GM12878 (cell line): Measurements from ENCODE around the gene CYYR1. TPM values are rescaled to one million over a fixed set of nuclear protein-coding genes. Genes with fewer than 3 reads are reported as not detected.

Experiments
- ATAC-seq: fragments of 200-7000 bp; cut with Tn5 transposase; 3 replicates; pipeline ENCODE4 v1.9.1; 2020; ENCODE audit warnings: mild to moderate bottlenecking, moderate library complexity
- BruUV-seq: library from RNA; stranded (reverse); fragments of 400-500 nt; replicated peaks from 2 replicates; lab custom pipeline; 2021; lab: Mats Ljungman, UMichigan
- CTCF ChIA-PET: fragments of 300-600 bp; sonication (Branson Sonifier 250); formaldehyde crosslinking; extraction: SDS; loops from one replicate; lab custom pipeline; 2021; ENCODE audit warnings: inconsistent platforms; lab: Yijun Ruan, JAX
- POLR2A ChIA-PET: fragments of 350-600 bp; formaldehyde crosslinking; extraction: SDS; loops from one replicate; lab custom pipeline; 2021; ENCODE audit warnings: inconsistent platforms; lab: Charles Lee
- RAD21 ChIA-PET: fragments of 300-600 bp; sonication (Branson Sonifier 250); formaldehyde crosslinking; loops from one replicate; lab custom pipeline; 2023; ENCODE audit warnings: antibody characterized with exemption; ENCODE audit not compliant: unreplicated experiment; lab: Charles Lee
- SMC1A ChIA-PET: fragments of 300-600 bp; sonication (Branson Sonifier 250); formaldehyde crosslinking; loops from one replicate; lab custom pipeline; 2023; ENCODE audit not compliant: unreplicated experiment, uncharacterized antibody; lab: Charles Lee
- DNase-seq: peaks from one replicate; pipeline ENCODE4 v3.0.0-alpha.2; 2011; ENCODE audit warnings: low read depth, low spot score
- FAIRE-seq: peaks from 3 replicates; lab custom pipeline; 2011; peaks lifted over from hg19 to GRCh38; lab: Jason Lieb, UNC
- H2AFZ ChIP-seq: 2 replicates; pipeline ENCODE4 v1.6.0; 2011; ENCODE audit warnings: low read depth, low read length, control low read depth; ENCODE audit not compliant: control insufficient read depth
- H3K27ac ChIP-seq: 2 replicates; pipeline ENCODE4 v1.5.1; 2011; ENCODE audit warnings: control low read depth; ENCODE audit not compliant: control insufficient read depth, insufficient read depth
- H3K27me3 ChIP-seq, 2 experiments: replicated peaks in 1 of 2; 2 replicates each; pipeline versions ENCODE4 v1.6.0 to v1.6.1; 2011; ENCODE audit warnings: low read length in 1 of 2; ENCODE audit not compliant: control insufficient read depth in 2 of 2, insufficient read depth in 2 of 2
- H3K36me3 ChIP-seq, 2 experiments: 2 replicates each; pipeline ENCODE4 v1.5.1; 2011; ENCODE audit warnings: low read length in 1 of 2; ENCODE audit not compliant: control insufficient read depth in 2 of 2, insufficient read depth in 2 of 2
- H3K4me1 ChIP-seq: 2 replicates; pipeline ENCODE4 v1.6.1; 2011; ENCODE audit warnings: mild to moderate bottlenecking, low read length, moderate library complexity, mixed read lengths; ENCODE audit not compliant: control insufficient read depth, insufficient read depth
- H3K4me2 ChIP-seq: 2 replicates; pipeline ENCODE4 v1.6.0; 2011; ENCODE audit warnings: control low read depth; ENCODE audit not compliant: control insufficient read depth, insufficient read depth
- H3K4me3 ChIP-seq: fragments of 200-600 bp; sonication (generic); 2 replicates; pipeline ENCODE4 v1.5.1; 2016
- H3K79me2 ChIP-seq: 2 replicates; pipeline ENCODE4 v1.6.0; 2011; ENCODE audit warnings: low read length; ENCODE audit not compliant: control insufficient read depth, insufficient read depth
- H3K9ac ChIP-seq: 2 replicates; pipeline ENCODE4 v1.8.0; 2011; ENCODE audit warnings: low read length, control low read depth, mixed read lengths; ENCODE audit not compliant: control insufficient read depth, insufficient read depth
- H3K9me3 ChIP-seq: replicated peaks from 3 replicates; pipeline ENCODE4 v1.5.1; 2011; ENCODE audit warnings: mild to moderate bottlenecking, low read length; ENCODE audit not compliant: control insufficient read depth, insufficient read depth
- H4K20me1 ChIP-seq: 2 replicates; pipeline ENCODE4 v1.6.0; 2011; ENCODE audit not compliant: control insufficient read depth, insufficient read depth
- ETV6 ChIP-seq, 2 experiments: fragments of 450-650 bp in 1 of 2; IDR thresholded peaks in 1 of 2; conservative IDR thresholded peaks in 1 of 2; 2 replicates each; pipeline ENCODE4 v1.6.1; 2014; ENCODE audit warnings: antibody characterized with exemption in 1 of 2, borderline replicate concordance in 1 of 2, low read depth in 1 of 2, mild to moderate bottlenecking in 1 of 2, moderate library complexity in 1 of 2
- SMAD5 ChIP-seq: IDR thresholded peaks from 2 replicates; pipeline ENCODE4 v1.6.1; 2016; ENCODE audit warnings: antibody characterized with exemption, low read depth
- WGBS: methylation state at CpG from one replicate; pipeline ENCODE4 v1.1.6; 2016; ENCODE audit warnings: low lambda C conversion rate; ENCODE audit not compliant: insufficient replicate concordance, insufficient coverage; ENCODE audit errors: missing lambda C conversion rate; 5-methylcytosine and 5-hydroxymethylcytosine counted together
- in situ Hi-C: fragments of 300-500 bp; cut with MboI; formaldehyde crosslinking; loops from 9 replicates; pipeline ENCODE4 v1.14.3; 2018; ENCODE audit warnings: mixed read lengths
- intact Hi-C: fragments of 100-400 bp; cut with micrococcal nuclease; formaldehyde crosslinking; loops from one replicate; pipeline ENCODE4 v1.14.2; 2022; ENCODE audit not compliant: unreplicated experiment
- polyA plus RNA-seq, 11 experiments: library from polyadenylated mRNA; depleted of rRNA in 4 of 11; unstranded in 6 of 11; stranded (reverse) in 5 of 11; fragments of >200 nt; fragmentation: Nextera tagmentation in 4 of 11; fragmentation: Illumina TruSeq in 1 of 11; extraction: Ambion mirVana in 4 of 11; extraction: Trizol in 1 of 11; gene quantifications; 1 replicate in 1 of 11; 2 replicates in 10 of 11; pipeline versions ENCODE4 v1.2.1 to v1.2.3, GENCODE V29; 2011 to 2016; ENCODE audit warnings: inconsistent platforms in 2 of 11, missing spikeins in 2 of 11, low read depth in 1 of 11
- total RNA-seq, 4 experiments: library from RNA; depleted of rRNA in 3 of 4; stranded (reverse); fragments of >200 nt in 3 of 4; fragmentation: Illumina TruSeq in 1 of 4; extraction: Trizol in 1 of 4; gene quantifications; 2 replicates each; pipeline versions ENCODE4 v1.2.1 to v1.2.3, GENCODE V29; 2013 to 2021
- TF ChIP-seq, protein P1 (sequence below): fragments of 450-650 bp; IDR thresholded peaks from 2 replicates; pipeline ENCODE4 v1.6.1; 2016; ENCODE audit warnings: mild to moderate bottlenecking
- TF ChIP-seq, protein P2 (sequence below): fragments of 450-650 bp; IDR thresholded peaks from 2 replicates; pipeline ENCODE4 v1.6.1; 2017; ENCODE audit warnings: antibody characterized with exemption, mild to moderate bottlenecking, moderate library complexity
- TF ChIP-seq, protein P3 (sequence below): fragments of 450-650 bp; formaldehyde crosslinking; IDR thresholded peaks from 2 replicates; pipeline ENCODE4 v1.5.0; 2022; ENCODE audit warnings: mild to moderate bottlenecking, missing genetic modification characterization

Gene CYYR1
- total and polyA plus RNA-seq, 10 of the 15 experiments (the other 5 are each of a cell fraction or from before 2014, with no cell fraction given), result 0.11 to 0.13 TPM; not detected in 8

DNA sequence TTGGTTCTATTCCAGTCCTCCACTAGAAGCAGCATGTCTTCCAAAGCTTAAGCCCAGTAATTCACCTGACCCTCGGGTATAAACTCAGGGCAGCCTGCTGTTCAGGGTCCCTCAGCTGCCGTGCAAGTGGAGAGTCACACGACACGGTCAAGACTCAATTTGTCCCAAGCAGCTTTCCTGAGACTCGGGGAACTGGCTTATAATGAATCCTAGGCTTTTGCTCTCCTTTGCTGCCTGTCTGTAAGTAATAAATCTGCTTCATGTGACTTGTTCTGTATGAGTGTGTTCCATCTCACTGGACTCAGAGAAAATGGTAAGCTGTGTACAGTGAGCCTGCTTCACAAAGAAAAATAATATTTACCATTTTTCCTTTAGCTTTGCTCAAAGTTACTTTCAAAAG lies 119.8 kb downstream of the CYYR1 start (continued):
- no peak for TF ChIP-seq SMAD5
- TF ChIP-seq, protein P1, sequence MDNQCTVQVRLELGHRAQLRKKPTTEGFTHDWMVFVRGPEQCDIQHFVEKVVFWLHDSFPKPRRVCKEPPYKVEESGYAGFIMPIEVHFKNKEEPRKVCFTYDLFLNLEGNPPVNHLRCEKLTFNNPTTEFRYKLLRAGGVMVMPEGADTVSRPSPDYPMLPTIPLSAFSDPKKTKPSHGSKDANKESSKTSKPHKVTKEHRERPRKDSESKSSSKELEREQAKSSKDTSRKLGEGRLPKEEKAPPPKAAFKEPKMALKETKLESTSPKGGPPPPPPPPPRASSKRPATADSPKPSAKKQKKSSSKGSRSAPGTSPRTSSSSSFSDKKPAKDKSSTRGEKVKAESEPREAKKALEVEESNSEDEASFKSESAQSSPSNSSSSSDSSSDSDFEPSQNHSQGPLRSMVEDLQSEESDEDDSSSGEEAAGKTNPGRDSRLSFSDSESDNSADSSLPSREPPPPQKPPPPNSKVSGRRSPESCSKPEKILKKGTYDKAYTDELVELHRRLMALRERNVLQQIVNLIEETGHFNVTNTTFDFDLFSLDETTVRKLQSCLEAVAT, result no peak
- TF ChIP-seq, protein P2, sequence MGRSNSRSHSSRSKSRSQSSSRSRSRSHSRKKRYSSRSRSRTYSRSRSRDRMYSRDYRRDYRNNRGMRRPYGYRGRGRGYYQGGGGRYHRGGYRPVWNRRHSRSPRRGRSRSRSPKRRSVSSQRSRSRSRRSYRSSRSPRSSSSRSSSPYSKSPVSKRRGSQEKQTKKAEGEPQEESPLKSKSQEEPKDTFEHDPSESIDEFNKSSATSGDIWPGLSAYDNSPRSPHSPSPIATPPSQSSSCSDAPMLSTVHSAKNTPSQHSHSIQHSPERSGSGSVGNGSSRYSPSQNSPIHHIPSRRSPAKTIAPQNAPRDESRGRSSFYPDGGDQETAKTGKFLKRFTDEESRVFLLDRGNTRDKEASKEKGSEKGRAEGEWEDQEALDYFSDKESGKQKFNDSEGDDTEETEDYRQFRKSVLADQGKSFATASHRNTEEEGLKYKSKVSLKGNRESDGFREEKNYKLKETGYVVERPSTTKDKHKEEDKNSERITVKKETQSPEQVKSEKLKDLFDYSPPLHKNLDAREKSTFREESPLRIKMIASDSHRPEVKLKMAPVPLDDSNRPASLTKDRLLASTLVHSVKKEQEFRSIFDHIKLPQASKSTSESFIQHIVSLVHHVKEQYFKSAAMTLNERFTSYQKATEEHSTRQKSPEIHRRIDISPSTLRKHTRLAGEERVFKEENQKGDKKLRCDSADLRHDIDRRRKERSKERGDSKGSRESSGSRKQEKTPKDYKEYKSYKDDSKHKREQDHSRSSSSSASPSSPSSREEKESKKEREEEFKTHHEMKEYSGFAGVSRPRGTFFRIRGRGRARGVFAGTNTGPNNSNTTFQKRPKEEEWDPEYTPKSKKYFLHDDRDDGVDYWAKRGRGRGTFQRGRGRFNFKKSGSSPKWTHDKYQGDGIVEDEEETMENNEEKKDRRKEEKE, result no peak

DNA sequence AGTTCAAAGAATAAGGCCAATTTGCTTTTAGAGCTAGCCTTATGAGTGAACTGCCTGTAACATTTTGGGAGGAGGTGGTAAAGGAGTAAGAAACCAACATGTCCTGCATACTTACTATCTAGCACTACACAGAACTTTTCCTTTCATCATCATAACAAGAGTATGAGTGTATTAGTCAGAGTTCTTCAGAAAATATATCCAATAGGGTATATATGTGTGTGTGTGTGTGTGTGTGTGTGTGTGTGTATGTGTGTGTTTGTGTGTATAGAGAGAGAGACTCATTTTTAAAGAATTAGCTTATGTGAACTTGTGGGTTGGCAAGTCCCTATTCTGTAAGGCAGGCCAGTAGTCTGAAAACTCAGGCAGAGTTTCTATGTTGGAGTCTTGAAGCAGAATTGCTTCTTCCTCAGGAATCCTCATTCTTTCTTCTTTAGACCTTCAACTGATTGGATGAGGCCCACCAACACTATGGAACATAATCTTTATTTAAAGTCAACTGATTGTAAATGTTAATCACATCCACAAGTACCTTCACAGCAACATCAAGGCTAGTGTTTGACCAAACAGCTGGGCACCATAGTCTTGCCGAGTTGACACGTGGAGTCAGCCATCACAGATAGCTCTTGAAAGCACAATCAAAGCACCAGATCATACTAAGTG lies 121.9 kb downstream of the CYYR1 start:
- Histone ChIP-seq H3K27me3 (no peaks in the 10 kb centered on the region), H3K4me1 (no peaks in the 10 kb centered on the region), H3K9me3 (no peaks in the 10 kb centered on the region), H3K4me2 (no peak overlapping the region), H2AFZ (no peak overlapping the region), H3K79me2 (no peaks in the 10 kb centered on the region), H4K20me1 (no peaks in the 10 kb centered on the region), H3K27ac (no peak overlapping the region), H3K9ac (no peak overlapping the region), H3K4me3 (no peak overlapping the region), H3K36me3 (no peaks in the 10 kb centered on the region)
- FAIRE-seq, result no peak
- 0% methylated on average over 2 of the region's 2 CpGs for WGBS
- SMC1A ChIA-PET, result interaction anchor here (1.1 kb wide), 1 partner anchor 181 kb away, joined by 3 read pairs; no protein-coding TSS in a partner anchor
- in situ Hi-C loops (no loop called here), intact Hi-C loops (no loop called here)
- CTCF ChIA-PET, result no interaction called here
- TF ChIP-seq, protein P3, sequence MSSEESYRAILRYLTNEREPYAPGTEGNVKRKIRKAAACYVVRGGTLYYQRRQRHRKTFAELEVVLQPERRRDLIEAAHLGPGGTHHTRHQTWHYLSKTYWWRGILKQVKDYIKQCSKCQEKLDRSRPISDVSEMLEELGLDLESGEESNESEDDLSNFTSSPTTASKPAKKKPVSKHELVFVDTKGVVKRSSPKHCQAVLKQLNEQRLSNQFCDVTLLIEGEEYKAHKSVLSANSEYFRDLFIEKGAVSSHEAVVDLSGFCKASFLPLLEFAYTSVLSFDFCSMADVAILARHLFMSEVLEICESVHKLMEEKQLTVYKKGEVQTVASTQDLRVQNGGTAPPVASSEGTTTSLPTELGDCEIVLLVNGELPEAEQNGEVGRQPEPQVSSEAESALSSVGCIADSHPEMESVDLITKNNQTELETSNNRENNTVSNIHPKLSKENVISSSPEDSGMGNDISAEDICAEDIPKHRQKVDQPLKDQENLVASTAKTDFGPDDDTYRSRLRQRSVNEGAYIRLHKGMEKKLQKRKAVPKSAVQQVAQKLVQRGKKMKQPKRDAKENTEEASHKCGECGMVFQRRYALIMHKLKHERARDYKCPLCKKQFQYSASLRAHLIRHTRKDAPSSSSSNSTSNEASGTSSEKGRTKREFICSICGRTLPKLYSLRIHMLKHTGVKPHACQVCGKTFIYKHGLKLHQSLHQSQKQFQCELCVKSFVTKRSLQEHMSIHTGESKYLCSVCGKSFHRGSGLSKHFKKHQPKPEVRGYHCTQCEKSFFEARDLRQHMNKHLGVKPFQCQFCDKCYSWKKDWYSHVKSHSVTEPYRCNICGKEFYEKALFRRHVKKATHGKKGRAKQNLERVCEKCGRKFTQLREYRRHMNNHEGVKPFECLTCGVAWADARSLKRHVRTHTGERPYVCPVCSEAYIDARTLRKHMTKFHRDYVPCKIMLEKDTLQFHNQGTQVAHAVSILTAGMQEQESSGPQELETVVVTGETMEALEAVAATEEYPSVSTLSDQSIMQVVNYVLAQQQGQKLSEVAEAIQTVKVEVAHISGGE (CRISPR knock-in tag), result no peak
- TF ChIP-seq ETV6 (conservative IDR thresholded peaks at IDR 0.05 in 1 of 2, IDR thresholded peaks at IDR 0.05 in 1 of 2; ENCODE audit: borderline replicate concordance in 1 of 2, low read depth in 1 of 2), result no peak
- BruUV-seq, result no TSS peak
- no peak for ATAC-seq
- POLR2A ChIA-PET, result no interaction called here
- RAD21 ChIA-PET, result no interaction called here
- DNase-seq, result no peak
